Mucosa of stomach (tissue), 1 donor: Measurements from ENCODE around the gene NCK2.
"Not testable (repeated sequence)": the region's sequence is repeated elsewhere in the genome, so short reads cannot be mapped to it uniquely, and the experiment has no call there.

ENCODE experiments used
- H3K27me3 ChIP-seq: one replicate; pipeline ENCODE4 v1.7.0; 2013; ENCODE audit warnings: mild to moderate bottlenecking, low read length; ENCODE audit not compliant: control insufficient read depth, insufficient read depth
- H3K36me3 ChIP-seq: one replicate; pipeline ENCODE4 v1.7.0; 2013; ENCODE audit warnings: low read length; ENCODE audit not compliant: control insufficient read depth, insufficient read depth
- H3K4me1 ChIP-seq: one replicate; pipeline ENCODE4 v1.7.0; 2013; ENCODE audit warnings: mild to moderate bottlenecking, low read length; ENCODE audit not compliant: control insufficient read depth, insufficient read depth
- H3K4me3 ChIP-seq: one replicate; pipeline ENCODE4 v1.7.0; 2013; ENCODE audit warnings: low read length
- H3K9ac ChIP-seq: one replicate; pipeline ENCODE4 v1.7.0; 2013; ENCODE audit warnings: mild to moderate bottlenecking, low read length, moderate library complexity
- H3K9me3 ChIP-seq: one replicate; pipeline ENCODE4 v1.7.0; 2013; ENCODE audit warnings: mild to moderate bottlenecking, low read length, moderate library complexity; ENCODE audit not compliant: control insufficient read depth
- donor health status: Pancreatic carcinoma.

The NCK2 gene

GRCh38 chr2:105890111-105890510, 145.4 kb downstream of the NCK2 start:
- peaks cover 19% of the 10 kb centered on the region for H3K4me1 ChIP-seq
- no peaks in the 10 kb centered on the region for H3K9me3 ChIP-seq
- H3K27me3 ChIP-seq = no peaks in the 10 kb centered on the region
- H3K36me3 ChIP-seq = no peaks in the 10 kb centered on the region
- H3K4me3 ChIP-seq = no peak overlapping the region
- no peak overlapping the region for H3K9ac ChIP-seq

GRCh38 chr2:105890856-105891255, 146.1 kb downstream of the NCK2 start:
- no peak overlapping the region for H3K9ac ChIP-seq
- no peaks in the 10 kb centered on the region for H3K27me3 ChIP-seq
- peaks cover 19% of the 10 kb centered on the region for H3K4me1 ChIP-seq
- no peaks in the 10 kb centered on the region for H3K36me3 ChIP-seq
- H3K4me3 ChIP-seq = no peak overlapping the region
- H3K9me3 ChIP-seq = no peaks in the 10 kb centered on the region

GRCh38 chr2:105893011-105893995, 148.6 kb downstream of the NCK2 start:
- no peaks in the 10 kb centered on the region for H3K9me3 ChIP-seq
- H3K27me3 ChIP-seq = no peaks in the 10 kb centered on the region
- no peaks in the 10 kb centered on the region for H3K4me1 ChIP-seq
- H3K4me3 ChIP-seq = no peak overlapping the region
- H3K36me3 ChIP-seq = no peaks in the 10 kb centered on the region
- no peak overlapping the region for H3K9ac ChIP-seq

GRCh38 chr2:105894327-105894944, 149.7 kb downstream of the NCK2 start:
- Histone ChIP-seq H3K9ac (no peak overlapping the region), H3K9me3 (no peaks in the 10 kb centered on the region), H3K4me1 (no peaks in the 10 kb centered on the region), H3K27me3 (no peaks in the 10 kb centered on the region), H3K36me3 (no peaks in the 10 kb centered on the region), H3K4me3 (no peak overlapping the region)

DNA sequence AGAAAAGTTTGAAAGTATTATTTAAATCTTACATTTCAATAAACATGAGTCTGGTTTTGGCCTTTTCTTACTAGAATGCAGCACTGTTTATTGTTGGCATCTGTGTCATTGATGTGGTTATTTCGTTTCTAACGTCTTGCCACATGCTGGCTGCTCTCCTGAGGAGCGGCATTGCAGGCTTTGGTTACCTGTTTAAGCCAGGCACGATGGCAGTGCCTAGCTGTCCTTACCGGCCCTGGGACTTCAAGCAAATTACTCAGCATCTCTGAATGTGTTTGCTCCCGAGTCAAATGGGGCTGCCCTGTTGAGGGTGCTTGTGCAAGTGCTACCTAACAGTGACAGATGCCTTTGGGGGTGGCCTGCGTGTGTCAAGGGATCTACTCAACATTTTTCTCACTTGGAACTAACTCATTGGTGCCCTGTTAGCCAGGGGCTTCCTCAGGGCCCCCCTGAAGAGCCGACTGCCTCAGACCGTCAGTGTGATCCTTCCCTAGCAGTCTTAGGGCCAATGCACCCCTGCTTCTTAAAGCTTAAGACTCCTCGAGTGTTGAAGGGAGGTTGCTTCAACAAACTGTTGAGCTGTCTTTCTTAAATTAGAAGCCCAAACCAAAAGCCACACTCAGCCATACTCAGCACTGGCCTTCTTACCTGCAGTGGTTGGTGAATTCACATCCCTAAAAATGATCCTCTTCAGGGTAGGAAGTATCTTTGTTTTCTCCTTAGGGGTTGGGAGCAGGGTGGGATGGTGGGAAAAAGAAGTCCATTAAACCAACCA, 151.5 kb downstream of the NCK2 start:
- no peaks in the 10 kb centered on the region for H3K36me3 ChIP-seq
- no peaks in the 10 kb centered on the region for H3K9me3 ChIP-seq
- H3K9ac ChIP-seq = no peak overlapping the region
- H3K27me3 ChIP-seq = no peaks in the 10 kb centered on the region
- no peaks in the 10 kb centered on the region for H3K4me1 ChIP-seq
- H3K4me3 ChIP-seq = no peak overlapping the region

GRCh38 chr2:105896765-105897163, 152.1 kb downstream of the NCK2 start:
- H3K36me3 ChIP-seq = no peaks in the 10 kb centered on the region
- no peaks in the 10 kb centered on the region for H3K4me1 ChIP-seq
- H3K9me3 ChIP-seq = no peaks in the 10 kb centered on the region
- H3K9ac ChIP-seq = no peak overlapping the region
- no peaks in the 10 kb centered on the region for H3K27me3 ChIP-seq
- no peak overlapping the region for H3K4me3 ChIP-seq

- not testable (repeated sequence) for H3K4me1 ChIP-seq, H3K9ac ChIP-seq, H3K27me3 ChIP-seq, H3K9me3 ChIP-seq, H3K4me3 ChIP-seq, H3K36me3 ChIP-seq
Measured at GRCh38 chr2:105897694-105898093, 153.0 kb downstream of the NCK2 start.

DNA sequence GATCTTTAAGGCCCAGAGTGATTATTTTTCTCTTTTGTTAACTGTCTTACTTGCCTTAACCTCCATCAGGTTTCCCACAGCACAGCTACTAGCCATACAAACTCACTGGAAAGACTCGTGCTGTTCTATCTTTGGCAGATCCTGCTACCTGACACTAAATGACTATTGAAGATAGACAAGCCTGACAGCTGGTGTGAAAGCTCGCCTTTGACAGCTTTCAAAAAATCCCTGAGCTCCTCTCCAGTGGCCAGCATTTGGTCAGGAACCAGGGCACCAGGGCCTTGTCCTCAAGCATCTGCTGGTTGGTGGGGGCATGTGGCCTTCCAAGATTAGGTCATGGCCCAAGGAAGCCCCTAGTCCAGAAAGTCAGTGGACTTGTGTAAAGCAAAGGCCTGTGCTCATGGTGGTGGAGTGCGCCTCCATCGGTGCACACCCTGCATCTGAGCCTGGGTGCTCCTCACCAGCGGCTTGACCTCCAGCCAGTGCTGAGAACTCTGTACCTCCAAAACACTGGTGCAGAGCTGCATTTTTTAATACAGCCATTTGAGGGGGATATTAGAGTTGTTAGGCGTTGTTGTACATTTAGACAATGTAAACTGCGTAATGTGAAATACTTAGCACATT, 158.5 kb downstream of the NCK2 start:
- Histone ChIP-seq H3K9ac (no peak overlapping the region), H3K4me1 (no peaks in the 10 kb centered on the region), H3K4me3 (no peak overlapping the region), H3K36me3 (no peaks in the 10 kb centered on the region), H3K9me3 (no peaks in the 10 kb centered on the region), H3K27me3 (no peaks in the 10 kb centered on the region)

- H3K9ac ChIP-seq = no peak overlapping the region
- no peaks in the 10 kb centered on the region for H3K9me3 ChIP-seq
- H3K4me1 ChIP-seq = no peaks in the 10 kb centered on the region
- H3K27me3 ChIP-seq = no peaks in the 10 kb centered on the region
- no peaks in the 10 kb centered on the region for H3K36me3 ChIP-seq
- H3K4me3 ChIP-seq = no peak overlapping the region
Measured at GRCh38 chr2:105904938-105905337, 160.2 kb downstream of the NCK2 start.

DNA sequence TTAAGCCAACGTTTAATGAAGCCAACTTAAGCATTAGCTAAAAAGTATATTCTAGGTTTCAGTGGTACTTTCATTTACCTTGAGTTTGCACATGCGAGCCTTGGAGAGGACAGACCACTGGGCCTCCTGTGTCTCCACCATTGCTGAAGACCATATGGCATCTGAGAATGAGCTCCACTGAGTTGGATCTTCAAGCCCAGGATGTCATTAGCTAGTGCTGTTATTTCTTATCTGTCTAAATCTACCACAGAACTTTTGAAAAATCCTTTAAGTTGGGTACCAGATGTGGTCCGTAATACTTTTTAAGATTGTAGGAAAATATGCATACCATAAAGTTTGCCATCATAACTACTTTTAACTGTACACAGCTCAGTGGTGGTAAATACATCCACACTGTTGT, 161.8 kb downstream of the NCK2 start:
- Histone ChIP-seq H3K27me3 (no peaks in the 10 kb centered on the region), H3K4me3 (no peak overlapping the region), H3K9me3 (no peaks in the 10 kb centered on the region), H3K9ac (no peak overlapping the region), H3K36me3 (no peaks in the 10 kb centered on the region), H3K4me1 (no peaks in the 10 kb centered on the region)

- H3K4me1 ChIP-seq = no peaks in the 10 kb centered on the region
- no peaks in the 10 kb centered on the region for H3K36me3 ChIP-seq
- H3K4me3 ChIP-seq = no peak overlapping the region
- H3K9ac ChIP-seq = no peak overlapping the region
- no peaks in the 10 kb centered on the region for H3K9me3 ChIP-seq
- H3K27me3 ChIP-seq = no peaks in the 10 kb centered on the region
Measured at GRCh38 chr2:105907184-105907583, 162.5 kb downstream of the NCK2 start.
